Gastroesophageal sphincter (tissue), 3 donors: Measurements from ENCODE around the gene RNF212.

Experiments
- POLR2AphosphoS5 ChIP-seq: sonication (generic); formaldehyde crosslinking; IDR thresholded peaks from one replicate; pipeline ENCODE4 v1.6.1; 2017; ENCODE audit warnings: antibody characterized with exemption
- TF ChIP-seq, protein P1 (sequence below), 4 experiments: fragments of 200-600 bp in 2 of 4; fragments of 450-650 bp in 2 of 4; sonication (generic) in 1 of 4; IDR thresholded peaks; one replicate each; pipeline ENCODE4 v1.5.1; 2017 to 2019; ENCODE audit warnings: antibody characterized with exemption in 4 of 4, mild to moderate bottlenecking in 2 of 4, moderate library complexity in 2 of 4

- no peak for TF ChIP-seq POLR2AphosphoS5
- TF ChIP-seq, protein P1, sequence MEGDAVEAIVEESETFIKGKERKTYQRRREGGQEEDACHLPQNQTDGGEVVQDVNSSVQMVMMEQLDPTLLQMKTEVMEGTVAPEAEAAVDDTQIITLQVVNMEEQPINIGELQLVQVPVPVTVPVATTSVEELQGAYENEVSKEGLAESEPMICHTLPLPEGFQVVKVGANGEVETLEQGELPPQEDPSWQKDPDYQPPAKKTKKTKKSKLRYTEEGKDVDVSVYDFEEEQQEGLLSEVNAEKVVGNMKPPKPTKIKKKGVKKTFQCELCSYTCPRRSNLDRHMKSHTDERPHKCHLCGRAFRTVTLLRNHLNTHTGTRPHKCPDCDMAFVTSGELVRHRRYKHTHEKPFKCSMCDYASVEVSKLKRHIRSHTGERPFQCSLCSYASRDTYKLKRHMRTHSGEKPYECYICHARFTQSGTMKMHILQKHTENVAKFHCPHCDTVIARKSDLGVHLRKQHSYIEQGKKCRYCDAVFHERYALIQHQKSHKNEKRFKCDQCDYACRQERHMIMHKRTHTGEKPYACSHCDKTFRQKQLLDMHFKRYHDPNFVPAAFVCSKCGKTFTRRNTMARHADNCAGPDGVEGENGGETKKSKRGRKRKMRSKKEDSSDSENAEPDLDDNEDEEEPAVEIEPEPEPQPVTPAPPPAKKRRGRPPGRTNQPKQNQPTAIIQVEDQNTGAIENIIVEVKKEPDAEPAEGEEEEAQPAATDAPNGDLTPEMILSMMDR (IDR thresholded peaks at IDR 0.05) = no peak
Measured at GRCh38 chr4:1151541-1151940, 38.2 kb upstream of the RNF212 start.
